SK-N-SH treated with all-trans-retinoic acid at 6 μM for 48 hours (cell line): ENCODE measurements around the gene ERG.

Experiments
- ATAC-seq: fragments of 200-7000 bp; cut with Tn5 transposase; 3 replicates; pipeline ENCODE4 v1.9.1; 2020; ENCODE audit warnings: mild to moderate bottlenecking, moderate library complexity
- ARNTL ChIP-seq: fragments of 450-650 bp; formaldehyde crosslinking; IDR thresholded peaks from 2 replicates; pipeline ENCODE4 v1.5.0; 2020; ENCODE audit warnings: low read depth, mild to moderate bottlenecking, moderate library complexity, borderline replicate concordance
- BACH2 ChIP-seq: fragments of 250-450 bp; sonication (Bioruptor Pico); IDR thresholded peaks from 2 replicates; pipeline ENCODE4 v1.9.0; 2021; ENCODE audit warnings: mild to moderate bottlenecking, borderline replicate concordance
- CSDC2 ChIP-seq: fragments of 250-450 bp; sonication (Bioruptor Pico); IDR thresholded peaks from 2 replicates; pipeline ENCODE4 v1.5.0; 2020; ENCODE audit warnings: mild to moderate bottlenecking, moderate library complexity
- GLIS3 ChIP-seq: fragments of 250-450 bp; sonication (Bioruptor Pico); IDR thresholded peaks from 2 replicates; pipeline ENCODE4 v1.5.0; 2020; ENCODE audit warnings: mild to moderate bottlenecking, moderate library complexity
- ISL1 ChIP-seq: fragments of 250-450 bp; sonication (Bioruptor Pico); IDR thresholded peaks from 2 replicates; pipeline ENCODE4 v2.1.2; 2022; ENCODE audit warnings: mild to moderate bottlenecking, moderate library complexity
- OSR1 ChIP-seq: fragments of 250-450 bp; sonication (Bioruptor Pico); IDR thresholded peaks from 2 replicates; pipeline ENCODE4 v1.8.0; 2022; ENCODE audit warnings: moderate library complexity, mild to moderate bottlenecking, inconsistent platforms
- PPARA ChIP-seq: fragments of 250-450 bp; sonication (Bioruptor Pico); IDR thresholded peaks from 2 replicates; pipeline ENCODE4 v1.5.0; 2020; ENCODE audit warnings: mild to moderate bottlenecking, borderline replicate concordance
- RARB ChIP-seq: fragments of 250-450 bp; sonication (Bioruptor Pico); IDR thresholded peaks from 2 replicates; pipeline ENCODE4 v1.8.0; 2021; ENCODE audit warnings: mild to moderate bottlenecking, moderate library complexity
- TCF4 ChIP-seq: fragments of 250-450 bp; sonication (Bioruptor Pico); IDR thresholded peaks from 2 replicates; pipeline ENCODE4 v1.8.0; 2021; ENCODE audit warnings: mild to moderate bottlenecking, moderate library complexity, borderline replicate concordance
- TOX ChIP-seq: fragments of 250-450 bp; sonication (Bioruptor Pico); IDR thresholded peaks from 2 replicates; pipeline ENCODE4 v1.8.0; 2021; ENCODE audit warnings: mild to moderate bottlenecking, moderate library complexity, borderline replicate concordance
- ZC3H10 ChIP-seq: fragments of 250-450 bp; sonication (Bioruptor Pico); IDR thresholded peaks from 2 replicates; pipeline ENCODE4 v1.5.1; 2021; ENCODE audit warnings: mild to moderate bottlenecking, moderate library complexity
- ZFP3 ChIP-seq: fragments of 250-450 bp; sonication (Bioruptor Pico); IDR thresholded peaks from 2 replicates; pipeline ENCODE4 v1.5.0; 2020; ENCODE audit warnings: mild to moderate bottlenecking, moderate library complexity
- ZFP30 ChIP-seq: fragments of 450-650 bp; formaldehyde crosslinking; IDR thresholded peaks from 2 replicates; pipeline ENCODE4 v1.5.0; 2022; ENCODE audit warnings: mild to moderate bottlenecking, moderate library complexity
- ZNF565 ChIP-seq: fragments of 450-650 bp; formaldehyde crosslinking; conservative IDR thresholded peaks from 2 replicates; pipeline ENCODE4 v1.5.0; 2020; ENCODE audit warnings: low read depth, mild to moderate bottlenecking, moderate library complexity
- ZNF8 ChIP-seq: fragments of 450-650 bp; formaldehyde crosslinking; IDR thresholded peaks from 2 replicates; pipeline ENCODE4 v1.5.0; 2020; ENCODE audit warnings: mild to moderate bottlenecking, moderate library complexity
- TF ChIP-seq, protein P1 (sequence below): fragments of 250-450 bp; sonication (Bioruptor Pico); IDR thresholded peaks from 2 replicates; pipeline ENCODE4 v1.8.0; 2020; ENCODE audit warnings: mild to moderate bottlenecking, moderate library complexity, borderline replicate concordance
- TF ChIP-seq, protein P2 (sequence below): fragments of 250-450 bp; sonication (Bioruptor Pico); IDR thresholded peaks from 2 replicates; pipeline ENCODE4 v1.5.1; 2020; ENCODE audit warnings: low read depth, mild to moderate bottlenecking, moderate library complexity
- TF ChIP-seq, protein P3 (sequence below): fragments of 250-450 bp; sonication (Bioruptor Pico); IDR thresholded peaks from 2 replicates; pipeline ENCODE4 v1.5.0; 2020; ENCODE audit warnings: mild to moderate bottlenecking, moderate library complexity
- TF ChIP-seq, protein P4 (sequence below): fragments of 250-450 bp; sonication (Bioruptor Pico); IDR thresholded peaks from 2 replicates; pipeline ENCODE4 v1.8.0; 2021; ENCODE audit warnings: low read depth, mild to moderate bottlenecking, moderate library complexity, borderline replicate concordance
- TF ChIP-seq, protein P5 (sequence below): fragments of 250-450 bp; sonication (Bioruptor Pico); IDR thresholded peaks from 2 replicates; pipeline ENCODE4 v1.5.1; 2021; ENCODE audit warnings: mild to moderate bottlenecking, moderate library complexity

ERG gene

DNA sequence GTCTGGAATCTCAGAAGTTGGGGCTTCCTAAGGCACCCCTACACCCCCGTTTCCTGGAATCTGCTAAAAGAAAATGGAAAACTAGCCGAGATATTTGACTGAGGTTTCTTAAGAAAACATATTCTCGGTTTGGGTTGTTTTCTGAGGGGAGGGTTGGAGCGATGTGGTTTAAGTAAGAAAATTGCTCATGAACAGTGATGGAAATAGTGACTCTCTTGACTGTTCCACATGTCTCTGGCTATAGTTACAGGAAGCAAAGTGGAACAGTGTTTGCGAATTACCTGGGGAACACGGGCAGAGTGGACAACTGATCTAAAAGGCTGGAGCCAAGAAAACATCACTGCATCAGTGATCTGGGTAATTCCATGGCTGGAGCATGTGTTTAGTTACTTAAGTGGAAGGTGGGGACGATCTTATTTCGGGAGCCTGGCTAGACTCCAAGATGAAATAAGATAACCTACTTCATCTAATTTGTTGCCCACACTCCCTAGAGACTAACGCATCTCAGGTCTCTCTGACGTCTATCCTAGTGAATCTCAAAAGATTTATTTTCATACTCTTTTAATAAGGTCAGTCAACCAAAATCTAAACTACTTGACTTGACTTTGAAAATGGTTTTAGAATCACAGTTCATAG, 149.0 kb downstream of the ERG start:
- peak; percentile 32 for ATAC-seq

DNA sequence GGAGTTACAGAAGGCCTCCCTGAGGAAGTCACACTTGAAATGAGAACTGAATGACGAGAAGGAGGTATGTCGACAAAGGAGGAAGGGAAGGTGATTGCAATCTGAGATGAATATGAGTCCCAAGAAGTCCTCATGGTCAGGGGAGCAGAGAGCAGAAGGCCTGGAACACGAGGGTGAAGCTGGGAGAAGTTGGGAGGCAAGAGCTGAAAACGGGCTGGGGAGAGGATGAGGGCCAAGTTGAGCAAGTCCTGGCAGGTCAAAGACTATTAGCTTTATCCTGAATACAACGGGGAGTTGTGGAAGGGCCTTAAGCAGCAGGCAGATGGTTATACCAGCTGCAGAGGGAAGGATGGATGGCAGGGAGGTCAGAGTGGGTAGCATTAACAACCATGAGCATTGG, 152.0 kb downstream of the ERG start:
- ATAC-seq = no peak
- TF ChIP-seq ZNF565 (CRISPR knock-in tag) = no peak
- no peak for TF ChIP-seq ISL1 (CRISPR knock-in tag)
- no peak for TF ChIP-seq PPARA (CRISPR knock-in tag)
- TF ChIP-seq RARB (CRISPR knock-in tag) = no peak
- no peak for TF ChIP-seq BACH2 (CRISPR knock-in tag)
- TF ChIP-seq ARNTL = no peak
- TF ChIP-seq CSDC2 (CRISPR knock-in tag) = no peak
- no peak for TF ChIP-seq OSR1 (CRISPR knock-in tag)
- TF ChIP-seq, protein P1, sequence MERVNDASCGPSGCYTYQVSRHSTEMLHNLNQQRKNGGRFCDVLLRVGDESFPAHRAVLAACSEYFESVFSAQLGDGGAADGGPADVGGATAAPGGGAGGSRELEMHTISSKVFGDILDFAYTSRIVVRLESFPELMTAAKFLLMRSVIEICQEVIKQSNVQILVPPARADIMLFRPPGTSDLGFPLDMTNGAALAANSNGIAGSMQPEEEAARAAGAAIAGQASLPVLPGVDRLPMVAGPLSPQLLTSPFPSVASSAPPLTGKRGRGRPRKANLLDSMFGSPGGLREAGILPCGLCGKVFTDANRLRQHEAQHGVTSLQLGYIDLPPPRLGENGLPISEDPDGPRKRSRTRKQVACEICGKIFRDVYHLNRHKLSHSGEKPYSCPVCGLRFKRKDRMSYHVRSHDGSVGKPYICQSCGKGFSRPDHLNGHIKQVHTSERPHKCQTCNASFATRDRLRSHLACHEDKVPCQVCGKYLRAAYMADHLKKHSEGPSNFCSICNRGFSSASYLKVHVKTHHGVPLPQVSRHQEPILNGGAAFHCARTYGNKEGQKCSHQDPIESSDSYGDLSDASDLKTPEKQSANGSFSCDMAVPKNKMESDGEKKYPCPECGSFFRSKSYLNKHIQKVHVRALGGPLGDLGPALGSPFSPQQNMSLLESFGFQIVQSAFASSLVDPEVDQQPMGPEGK (CRISPR knock-in tag) = no peak
- no peak for TF ChIP-seq TCF4 (CRISPR knock-in tag)
- TF ChIP-seq ZFP30 (CRISPR knock-in tag) = no peak
- TF ChIP-seq, protein P2, sequence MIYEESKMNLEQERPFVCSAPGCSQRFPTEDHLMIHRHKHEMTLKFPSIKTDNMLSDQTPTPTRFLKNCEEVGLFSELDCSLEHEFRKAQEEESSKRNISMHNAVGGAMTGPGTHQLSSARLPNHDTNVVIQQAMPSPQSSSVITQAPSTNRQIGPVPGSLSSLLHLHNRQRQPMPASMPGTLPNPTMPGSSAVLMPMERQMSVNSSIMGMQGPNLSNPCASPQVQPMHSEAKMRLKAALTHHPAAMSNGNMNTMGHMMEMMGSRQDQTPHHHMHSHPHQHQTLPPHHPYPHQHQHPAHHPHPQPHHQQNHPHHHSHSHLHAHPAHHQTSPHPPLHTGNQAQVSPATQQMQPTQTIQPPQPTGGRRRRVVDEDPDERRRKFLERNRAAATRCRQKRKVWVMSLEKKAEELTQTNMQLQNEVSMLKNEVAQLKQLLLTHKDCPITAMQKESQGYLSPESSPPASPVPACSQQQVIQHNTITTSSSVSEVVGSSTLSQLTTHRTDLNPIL (CRISPR knock-in tag) = no peak
- no peak for TF ChIP-seq GLIS3 (CRISPR knock-in tag)
- TF ChIP-seq, protein P3, sequence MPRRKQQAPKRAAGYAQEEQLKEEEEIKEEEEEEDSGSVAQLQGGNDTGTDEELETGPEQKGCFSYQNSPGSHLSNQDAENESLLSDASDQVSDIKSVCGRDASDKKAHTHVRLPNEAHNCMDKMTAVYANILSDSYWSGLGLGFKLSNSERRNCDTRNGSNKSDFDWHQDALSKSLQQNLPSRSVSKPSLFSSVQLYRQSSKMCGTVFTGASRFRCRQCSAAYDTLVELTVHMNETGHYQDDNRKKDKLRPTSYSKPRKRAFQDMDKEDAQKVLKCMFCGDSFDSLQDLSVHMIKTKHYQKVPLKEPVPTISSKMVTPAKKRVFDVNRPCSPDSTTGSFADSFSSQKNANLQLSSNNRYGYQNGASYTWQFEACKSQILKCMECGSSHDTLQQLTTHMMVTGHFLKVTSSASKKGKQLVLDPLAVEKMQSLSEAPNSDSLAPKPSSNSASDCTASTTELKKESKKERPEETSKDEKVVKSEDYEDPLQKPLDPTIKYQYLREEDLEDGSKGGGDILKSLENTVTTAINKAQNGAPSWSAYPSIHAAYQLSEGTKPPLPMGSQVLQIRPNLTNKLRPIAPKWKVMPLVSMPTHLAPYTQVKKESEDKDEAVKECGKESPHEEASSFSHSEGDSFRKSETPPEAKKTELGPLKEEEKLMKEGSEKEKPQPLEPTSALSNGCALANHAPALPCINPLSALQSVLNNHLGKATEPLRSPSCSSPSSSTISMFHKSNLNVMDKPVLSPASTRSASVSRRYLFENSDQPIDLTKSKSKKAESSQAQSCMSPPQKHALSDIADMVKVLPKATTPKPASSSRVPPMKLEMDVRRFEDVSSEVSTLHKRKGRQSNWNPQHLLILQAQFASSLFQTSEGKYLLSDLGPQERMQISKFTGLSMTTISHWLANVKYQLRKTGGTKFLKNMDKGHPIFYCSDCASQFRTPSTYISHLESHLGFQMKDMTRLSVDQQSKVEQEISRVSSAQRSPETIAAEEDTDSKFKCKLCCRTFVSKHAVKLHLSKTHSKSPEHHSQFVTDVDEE (CRISPR knock-in tag) = no peak

More for the DNA sequence above, 149.0 kb downstream of the ERG start:
- TF ChIP-seq ZC3H10 (CRISPR knock-in tag) = peak; percentile 92
- TF ChIP-seq TOX (CRISPR knock-in tag) = peak; percentile 88; the same call in 1 of the 2 replicates
- TF ChIP-seq, protein P4, sequence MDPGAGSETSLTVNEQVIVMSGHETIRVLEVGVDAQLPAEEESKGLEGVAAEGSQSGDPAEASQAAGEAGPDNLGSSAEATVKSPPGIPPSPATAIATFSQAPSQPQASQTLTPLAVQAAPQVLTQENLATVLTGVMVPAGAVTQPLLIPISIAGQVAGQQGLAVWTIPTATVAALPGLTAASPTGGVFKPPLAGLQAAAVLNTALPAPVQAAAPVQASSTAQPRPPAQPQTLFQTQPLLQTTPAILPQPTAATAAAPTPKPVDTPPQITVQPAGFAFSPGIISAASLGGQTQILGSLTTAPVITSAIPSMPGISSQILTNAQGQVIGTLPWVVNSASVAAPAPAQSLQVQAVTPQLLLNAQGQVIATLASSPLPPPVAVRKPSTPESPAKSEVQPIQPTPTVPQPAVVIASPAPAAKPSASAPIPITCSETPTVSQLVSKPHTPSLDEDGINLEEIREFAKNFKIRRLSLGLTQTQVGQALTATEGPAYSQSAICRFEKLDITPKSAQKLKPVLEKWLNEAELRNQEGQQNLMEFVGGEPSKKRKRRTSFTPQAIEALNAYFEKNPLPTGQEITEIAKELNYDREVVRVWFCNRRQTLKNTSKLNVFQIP (CRISPR knock-in tag) = no peak

DNA sequence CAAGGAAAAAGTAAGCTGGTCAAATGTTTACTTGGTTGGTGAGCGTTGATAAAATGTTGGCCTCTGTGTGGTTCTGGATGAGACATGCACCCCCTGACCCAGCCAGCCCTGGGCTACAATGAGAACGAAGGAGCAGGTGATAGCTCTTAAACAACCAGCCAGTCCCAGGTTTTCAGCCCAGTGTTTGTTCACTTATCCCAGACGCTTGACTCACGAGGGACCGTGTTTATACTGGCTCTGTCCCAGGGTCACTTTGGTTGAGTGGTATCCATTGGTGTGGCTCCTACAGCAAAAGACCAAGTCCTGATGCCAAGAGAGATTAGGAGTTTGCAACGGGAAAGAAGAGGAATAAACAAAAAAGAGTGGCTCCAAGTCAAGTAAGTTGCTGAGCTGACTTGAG, 154.6 kb downstream of the ERG start:
- no peak for ATAC-seq
- TF ChIP-seq ZFP30 (CRISPR knock-in tag) = no peak
- TF ChIP-seq ZFP3 (CRISPR knock-in tag) = no peak
- no peak for TF ChIP-seq ZNF565 (CRISPR knock-in tag)
- TF ChIP-seq, protein P3 (CRISPR knock-in tag) = no peak
- no peak for TF ChIP-seq PPARA (CRISPR knock-in tag)
- TF ChIP-seq, protein P4 (CRISPR knock-in tag) = no peak
- no peak for TF ChIP-seq ZNF8 (CRISPR knock-in tag)
- no peak for TF ChIP-seq ISL1 (CRISPR knock-in tag)
- TF ChIP-seq, protein P1 (CRISPR knock-in tag) = no peak
- no peak for TF ChIP-seq CSDC2 (CRISPR knock-in tag)
- no peak for TF ChIP-seq ARNTL
- TF ChIP-seq, protein P5, sequence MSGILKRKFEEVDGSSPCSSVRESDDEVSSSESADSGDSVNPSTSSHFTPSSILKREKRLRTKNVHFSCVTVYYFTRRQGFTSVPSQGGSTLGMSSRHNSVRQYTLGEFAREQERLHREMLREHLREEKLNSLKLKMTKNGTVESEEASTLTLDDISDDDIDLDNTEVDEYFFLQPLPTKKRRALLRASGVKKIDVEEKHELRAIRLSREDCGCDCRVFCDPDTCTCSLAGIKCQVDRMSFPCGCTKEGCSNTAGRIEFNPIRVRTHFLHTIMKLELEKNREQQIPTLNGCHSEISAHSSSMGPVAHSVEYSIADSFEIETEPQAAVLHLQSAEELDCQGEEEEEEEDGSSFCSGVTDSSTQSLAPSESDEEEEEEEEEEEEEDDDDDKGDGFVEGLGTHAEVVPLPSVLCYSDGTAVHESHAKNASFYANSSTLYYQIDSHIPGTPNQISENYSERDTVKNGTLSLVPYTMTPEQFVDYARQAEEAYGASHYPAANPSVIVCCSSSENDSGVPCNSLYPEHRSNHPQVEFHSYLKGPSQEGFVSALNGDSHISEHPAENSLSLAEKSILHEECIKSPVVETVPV (CRISPR knock-in tag) = no peak
- TF ChIP-seq BACH2 (CRISPR knock-in tag) = no peak
- TF ChIP-seq OSR1 (CRISPR knock-in tag) = no peak
